Tongue (tissue), 2 donors: ENCODE data around the gene OTOGL. TPM values are rescaled to one million over a fixed set of nuclear protein-coding genes. Genes with fewer than 3 reads are reported as not detected.
"Not testable (repeated sequence)": the region's sequence is repeated elsewhere in the genome, so short reads cannot be mapped to it uniquely, and the experiment has no call there.

Source experiments
- DNase-seq: peaks from one replicate; pipeline ENCODE4 v3.0.0-alpha.2; 2015
- total RNA-seq: library from RNA; depleted of rRNA; stranded (reverse); fragments of >200 nt; gene quantifications from one replicate; pipeline ENCODE4 v1.2.3, GENCODE V29; 2014

The OTOGL gene
- total RNA-seq, 1 donor from 2014 or later = 0.41 TPM

DNA sequence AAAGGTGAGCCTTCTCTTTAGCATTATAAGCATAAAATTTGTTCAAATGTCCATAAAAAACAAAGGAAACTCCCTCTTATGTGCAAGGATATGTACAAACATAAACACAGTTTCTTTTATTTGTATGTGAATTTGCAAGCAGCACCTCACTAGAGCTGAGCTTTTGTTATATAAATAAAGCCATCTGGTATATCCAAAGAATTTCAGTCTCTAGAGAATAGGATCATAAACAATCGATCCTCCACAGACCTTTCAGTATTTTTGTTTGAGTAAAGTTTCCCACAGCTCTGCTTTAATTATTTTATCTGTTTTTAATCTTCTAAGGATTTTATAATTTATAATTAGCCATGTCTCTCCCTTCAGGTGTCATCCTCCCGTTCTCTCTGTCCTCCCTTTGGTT, 89.2 kb downstream of the OTOGL start:
- DNase-seq = peak; percentile 18

GRCh38 chr12:80189241-80189640, 89.9 kb downstream of the OTOGL start:
- DNase-seq = peak; percentile 38

- no peak for DNase-seq
These were observed 90.7 kb downstream of the OTOGL start for GRCh38 chr12:80190001-80190400.

- DNase-seq = no peak
These were observed 92.8 kb downstream of the OTOGL start for GRCh38 chr12:80192087-80192486.

DNA sequence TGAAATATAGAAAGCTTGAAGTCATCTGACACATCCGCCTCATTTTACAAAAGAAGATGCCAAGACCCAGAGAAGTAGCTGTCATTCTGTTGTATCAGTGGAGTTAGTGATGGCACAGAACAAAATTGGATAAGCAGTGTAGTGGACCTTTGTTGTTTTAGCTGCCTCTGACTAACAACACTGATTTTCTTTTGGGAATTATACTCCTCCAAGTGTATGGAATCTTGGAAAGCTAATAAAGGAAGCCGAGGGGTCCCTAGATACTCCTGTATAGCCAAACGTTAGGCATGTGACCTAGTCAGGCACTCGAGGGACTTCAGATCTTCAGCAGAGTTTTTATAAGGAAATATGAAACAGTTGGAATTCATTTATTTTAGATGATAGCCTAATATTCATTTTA, 94.5 kb downstream of the OTOGL start:
- no peak for DNase-seq

GRCh38 chr12:80195074-80195726, 95.9 kb downstream of the OTOGL start:
- peak; percentile 60 for DNase-seq

GRCh38 chr12:80195737-80196136, 96.4 kb downstream of the OTOGL start:
- DNase-seq = no peak

DNA sequence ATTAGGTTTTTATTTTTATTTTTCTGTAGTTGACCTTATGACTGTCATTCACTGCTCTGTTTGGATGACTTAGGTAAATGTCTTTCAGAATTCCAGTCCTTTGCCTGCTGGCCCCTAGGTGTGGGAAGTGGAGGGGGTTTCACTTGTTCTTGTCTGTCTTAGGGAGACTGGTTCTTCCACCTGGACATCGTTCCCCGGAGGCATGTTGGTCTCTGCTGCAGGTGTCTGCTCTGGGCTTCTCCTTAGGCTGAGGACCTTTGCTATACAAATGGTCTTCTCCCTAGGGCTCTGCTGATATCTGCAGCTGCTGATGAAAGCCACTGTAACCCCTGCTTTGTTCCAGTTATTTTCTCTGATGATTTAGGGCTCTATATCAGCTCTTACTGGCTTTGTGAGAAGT, 97.1 kb downstream of the OTOGL start:
- DNase-seq = no peak

DNA sequence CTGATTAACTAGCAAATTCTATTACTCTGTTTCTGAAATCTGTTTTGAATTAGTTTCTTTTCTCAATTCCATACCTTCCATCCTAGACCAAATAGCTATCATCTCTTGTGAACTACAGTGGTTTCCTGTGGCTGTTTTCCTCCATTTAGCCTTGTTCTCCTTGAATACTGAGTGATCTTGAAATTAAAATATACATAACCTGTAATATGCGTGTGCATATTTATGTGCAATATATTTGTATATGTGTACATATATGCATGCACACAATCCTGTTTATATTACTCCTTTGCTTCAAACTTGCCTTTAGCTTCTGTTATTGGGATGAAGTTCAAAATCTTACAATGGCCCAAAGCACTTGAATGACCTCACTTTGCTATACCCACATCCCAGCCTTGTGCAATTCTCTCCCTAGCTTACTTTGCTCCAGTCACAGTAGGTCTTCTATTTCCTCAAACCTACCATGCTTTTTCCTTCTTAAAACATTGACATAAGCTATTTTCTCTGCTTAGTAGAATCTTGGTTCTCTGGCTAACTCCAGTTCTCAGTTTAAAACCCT, 99.5 kb downstream of the OTOGL start:
- no peak for DNase-seq

DNA sequence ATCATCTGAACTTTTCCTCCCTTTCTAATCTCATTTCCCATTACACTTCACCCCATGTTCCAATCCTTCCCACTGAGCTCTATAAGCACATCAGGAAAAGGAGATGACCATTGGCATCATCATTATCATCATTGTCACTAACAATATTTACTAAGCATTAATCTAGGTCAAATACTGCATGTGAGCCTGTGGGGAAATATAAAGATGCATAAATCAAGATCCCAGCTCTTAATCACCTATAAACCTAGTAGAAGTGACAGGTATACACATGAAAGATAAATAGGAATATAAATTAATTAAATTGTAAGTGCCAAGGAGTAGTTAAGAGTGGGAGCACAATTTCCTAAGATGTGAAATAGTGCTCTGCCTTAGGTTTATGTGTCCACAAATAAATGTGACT, 100.6 kb downstream of the OTOGL start:
- DNase-seq = no peak

DNA sequence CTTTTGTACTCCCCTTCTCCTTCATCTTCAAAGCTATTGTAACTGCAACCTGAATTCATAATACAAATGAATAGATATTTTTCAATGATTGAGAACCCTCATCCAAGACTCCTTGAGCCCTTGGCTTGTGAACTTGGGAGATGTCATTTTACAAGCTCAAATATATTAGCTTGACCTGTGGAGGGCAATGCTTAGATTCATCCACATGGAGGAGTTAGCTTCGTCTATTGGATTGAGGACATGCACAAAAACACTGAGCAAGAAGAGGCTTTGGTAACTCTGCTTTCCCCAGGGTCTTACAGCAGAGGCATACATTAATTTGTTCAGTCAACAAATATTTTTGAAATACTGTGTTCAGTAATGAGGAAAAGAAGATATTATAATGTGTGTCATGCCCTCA, 101.1 kb downstream of the OTOGL start:
- DNase-seq = no peak

- DNase-seq = no peak
These were observed 102.6 kb downstream of the OTOGL start for GRCh38 chr12:80201908-80202307.

DNA sequence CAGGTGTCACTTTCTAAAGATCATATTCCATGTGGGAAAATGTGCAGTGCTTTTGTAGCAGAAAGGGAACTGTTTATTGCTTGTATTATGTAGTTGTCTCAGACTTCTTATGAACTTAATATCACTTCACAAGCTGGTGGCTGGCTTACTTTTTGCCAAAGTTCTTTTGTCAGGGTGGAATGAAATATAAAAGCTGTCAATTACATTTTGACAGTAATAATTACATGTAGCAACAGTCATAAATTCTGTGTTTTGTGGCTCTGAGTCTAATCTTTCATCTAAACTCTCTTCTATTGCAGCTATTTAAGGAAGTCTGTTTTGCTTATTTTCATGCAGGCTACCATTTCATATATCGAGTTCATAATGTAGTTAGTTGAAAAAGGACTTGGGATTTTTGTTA, 106.6 kb downstream of the OTOGL start:
- DNase-seq = no peak

DNA sequence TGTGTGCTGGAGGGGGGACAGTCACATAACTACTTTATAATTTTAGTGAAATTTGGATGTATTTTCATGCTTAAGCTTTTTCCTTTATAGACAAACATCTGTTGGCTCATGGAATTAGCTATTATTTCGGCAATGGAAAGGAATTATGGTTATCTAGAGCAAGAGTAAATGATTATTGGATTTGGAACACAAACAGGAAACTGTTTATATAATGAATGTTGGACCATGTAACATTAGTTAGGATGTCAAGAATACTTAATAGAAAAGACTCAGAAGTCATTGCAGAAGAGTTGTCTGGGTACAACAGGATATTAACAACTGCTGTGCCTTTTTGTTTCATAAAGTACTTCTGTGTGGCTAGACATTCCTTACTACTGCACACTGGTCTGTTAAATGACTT, 108.7 kb downstream of the OTOGL start:
- DNase-seq = no peak

GRCh38 chr12:80211671-80212070, 112.3 kb downstream of the OTOGL start:
- no peak for DNase-seq

DNA sequence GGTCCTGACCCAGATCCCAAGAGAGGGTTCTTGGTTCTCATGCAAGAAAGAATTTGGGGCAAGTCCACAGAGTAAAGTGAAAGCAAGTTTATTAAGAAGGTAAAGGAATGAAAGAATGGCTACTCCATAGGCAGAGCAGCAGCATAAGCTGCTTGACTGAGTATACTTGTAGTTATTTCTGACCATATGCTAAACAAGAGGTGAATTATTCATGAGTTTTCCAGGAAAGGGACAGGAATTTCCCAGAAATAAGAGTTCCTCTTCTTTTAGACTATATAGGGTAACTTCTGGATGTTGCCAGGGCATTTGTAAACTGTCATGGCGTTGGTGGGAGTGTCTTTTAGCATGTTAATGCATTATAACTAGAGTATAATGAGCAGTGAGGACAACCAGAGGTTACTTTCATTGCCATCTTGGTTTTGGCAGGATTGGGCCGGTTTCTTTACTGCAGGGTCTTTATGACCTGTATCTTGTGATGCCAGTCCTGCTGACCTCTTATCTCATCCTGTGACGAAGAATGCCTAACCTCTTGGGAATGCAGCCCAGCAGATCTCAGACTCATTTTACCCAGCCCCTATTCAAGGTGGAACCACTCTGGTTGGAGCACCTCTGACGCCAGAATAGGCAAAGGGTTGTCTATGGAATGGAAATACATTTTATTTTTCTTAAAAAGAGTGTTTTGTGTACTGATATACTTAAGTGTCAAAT, 113.8 kb downstream of the OTOGL start:
- DNase-seq = no peak

- no peak for DNase-seq
These were observed 114.5 kb downstream of the OTOGL start for GRCh38 chr12:80213871-80214270.

- DNase-seq = no peak
These were observed 117.7 kb downstream of the OTOGL start for GRCh38 chr12:80217011-80217535.

GRCh38 chr12:80218925-80219324, 119.6 kb downstream of the OTOGL start:
- not testable (repeated sequence) for DNase-seq

DNA sequence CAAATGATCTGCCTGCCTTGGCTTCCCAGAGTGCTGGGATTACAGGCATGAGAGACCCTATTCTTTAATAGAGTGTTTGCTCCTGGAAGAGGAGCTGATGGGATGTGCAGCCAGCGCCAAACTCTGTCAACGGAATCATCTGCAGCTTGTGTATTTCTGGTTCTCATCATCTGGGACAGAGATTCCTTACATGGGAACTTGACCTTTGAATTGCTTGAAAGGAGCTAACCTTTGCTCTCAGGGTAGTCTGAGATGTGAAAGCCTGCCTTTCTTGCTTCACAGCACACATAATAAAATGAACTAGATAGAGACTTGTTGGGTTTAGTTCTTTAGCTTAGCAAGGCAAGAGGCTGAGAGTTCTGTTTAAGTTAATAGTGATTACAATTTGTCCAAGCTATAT, 120.0 kb downstream of the OTOGL start:
- no peak for DNase-seq

DNA sequence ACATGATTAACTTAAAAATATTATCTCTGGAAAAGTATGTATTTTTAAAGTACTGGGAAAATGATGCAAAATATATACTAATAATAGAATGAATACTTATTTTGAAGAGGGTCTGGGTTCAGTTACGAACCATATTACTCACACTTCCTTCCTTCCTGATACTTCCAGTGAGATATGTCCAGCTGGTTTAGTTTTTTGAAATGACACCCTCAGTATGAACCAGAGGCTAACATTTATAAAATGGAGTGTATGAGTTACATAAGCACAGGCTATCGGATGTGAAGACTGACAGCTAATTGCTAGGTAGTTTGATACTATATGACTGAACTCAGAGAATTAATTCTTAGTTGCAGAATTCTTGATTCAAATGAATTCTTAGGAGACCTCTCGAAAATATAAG, 122.9 kb downstream of the OTOGL start:
- no peak for DNase-seq

GRCh38 chr12:80226576-80226975, 127.2 kb downstream of the OTOGL start:
- DNase-seq = no peak

DNA sequence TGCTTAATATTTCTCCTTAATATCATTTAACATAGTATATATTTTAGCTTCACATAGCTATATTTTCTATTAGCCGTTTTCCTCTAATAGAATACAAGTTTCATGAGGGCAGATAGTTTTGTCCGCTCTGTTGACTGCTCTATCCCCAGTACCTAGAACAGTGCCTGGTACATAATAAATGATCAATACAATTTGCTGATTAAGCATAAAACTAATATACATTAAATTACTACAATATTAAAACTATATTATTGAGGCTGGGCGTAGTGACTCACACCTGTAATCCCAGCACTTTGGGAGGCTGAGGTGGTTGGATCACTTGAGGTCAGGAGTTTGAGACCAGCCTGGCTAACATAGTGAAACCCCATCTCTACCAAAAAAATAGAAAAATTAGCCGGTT, 128.6 kb downstream of the OTOGL start:
- not testable (repeated sequence) for DNase-seq

DNA sequence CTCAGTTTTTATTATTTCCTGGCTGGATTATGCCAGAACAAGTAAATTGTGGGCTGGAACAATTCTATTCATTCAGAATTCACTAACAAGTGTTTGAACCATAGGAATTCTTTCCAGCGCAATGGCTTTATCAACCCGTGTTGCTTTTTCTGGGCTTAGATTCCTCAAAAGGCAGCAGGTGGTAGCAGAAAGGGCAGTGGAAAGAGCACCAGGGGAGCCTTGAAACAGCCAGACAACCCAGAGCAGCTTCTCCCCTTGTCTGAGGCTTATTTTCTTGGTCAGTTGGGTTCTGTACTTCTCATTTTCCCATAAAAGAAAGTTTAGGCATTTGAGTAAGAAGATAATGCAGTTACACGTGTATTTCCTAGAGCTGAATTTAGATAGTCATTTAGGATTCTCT, 130.7 kb downstream of the OTOGL start:
- DNase-seq = peak; percentile 79
